ENCODE measurements around the gene HLA-DQB1. TPM values are rescaled to one million over a fixed set of nuclear protein-coding genes. Genes with fewer than 3 reads are reported as not detected.

The HLA-DQB1 gene
- total RNA-seq, 2 experiments from 2014 or later, result 21.5 to 21.7 TPM

- H3K4me3 Mint-ChIP-seq, result no peak overlapping the region
Measured at GRCh38 chr6:32662836-32663235, 3.6 kb downstream of the HLA-DQB1 start.

DNA sequence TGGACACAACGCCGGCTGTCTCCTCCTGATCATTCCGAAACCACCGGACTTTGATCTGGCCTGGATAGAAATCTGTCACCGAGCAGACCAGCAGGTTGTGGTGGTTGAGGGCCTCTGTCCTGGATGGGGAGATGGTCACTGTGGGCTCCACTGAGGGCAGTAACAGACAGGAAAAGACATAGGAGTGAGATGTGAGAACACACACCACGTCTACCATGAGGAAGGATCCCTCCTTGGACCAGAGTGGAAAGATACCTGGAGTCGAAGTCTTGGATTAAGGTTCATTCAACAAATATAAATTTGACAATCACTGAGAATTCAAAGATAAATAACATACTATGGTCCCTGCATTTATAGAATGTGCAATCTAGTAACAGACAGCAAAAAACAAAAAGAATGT, 4.4 kb downstream of the HLA-DQB1 start:
- ChIA-PET POLR2A (no interaction called here), CTCF (interaction anchor here (0.9 kb wide), 1 partner anchor 36 kb away, joined by 3 read pairs; no protein-coding TSS in a partner anchor)
- Histone ChIP-seq H3K27me3 (ENCODE audit: control insufficient read depth in 1 of 2, insufficient read depth in 2 of 2, low read length in 2 of 2) (no peaks in the 10 kb centered on the region), H3K36me3 (ENCODE audit: insufficient read depth, low read length) (no peaks in the 10 kb centered on the region), H3K9me3 (ENCODE audit: control insufficient read depth in 1 of 2, insufficient read depth in 1 of 2, low read length in 2 of 2) (no peaks in the 10 kb centered on the region), H3K27ac (ENCODE audit: low read depth in 1 of 2, low read length in 2 of 2) (no peak overlapping the region), H3K4me1 (ENCODE audit: insufficient read depth, low read length) (peaks cover 4% of the 10 kb centered on the region), H3K4me3 (ENCODE audit: low read length) (no peak overlapping the region)
- ATAC-seq (ENCODE audit: poor library complexity) (no peak), DNase-seq (no peak)
- intact Hi-C loops (cut with DNase I, micrococcal nuclease), result loop anchor here in 1 of 2 experiments (5.0 kb wide), 1 partner anchor 1245 kb away; no protein-coding TSS in a partner anchor
- peaks cover 31% of the 10 kb centered on the region for H3K4me1 Mint-ChIP-seq (ENCODE audit: low read depth)
- no peaks in the 10 kb centered on the region for H3K36me3 Mint-ChIP-seq (ENCODE audit: low read depth)
- no peak overlapping the region for H3K27ac Mint-ChIP-seq
- H3K4me3 Mint-ChIP-seq, result no peak overlapping the region
- no peaks in the 10 kb centered on the region for H3K9me3 Mint-ChIP-seq
- TF ChIP-seq, protein P1, sequence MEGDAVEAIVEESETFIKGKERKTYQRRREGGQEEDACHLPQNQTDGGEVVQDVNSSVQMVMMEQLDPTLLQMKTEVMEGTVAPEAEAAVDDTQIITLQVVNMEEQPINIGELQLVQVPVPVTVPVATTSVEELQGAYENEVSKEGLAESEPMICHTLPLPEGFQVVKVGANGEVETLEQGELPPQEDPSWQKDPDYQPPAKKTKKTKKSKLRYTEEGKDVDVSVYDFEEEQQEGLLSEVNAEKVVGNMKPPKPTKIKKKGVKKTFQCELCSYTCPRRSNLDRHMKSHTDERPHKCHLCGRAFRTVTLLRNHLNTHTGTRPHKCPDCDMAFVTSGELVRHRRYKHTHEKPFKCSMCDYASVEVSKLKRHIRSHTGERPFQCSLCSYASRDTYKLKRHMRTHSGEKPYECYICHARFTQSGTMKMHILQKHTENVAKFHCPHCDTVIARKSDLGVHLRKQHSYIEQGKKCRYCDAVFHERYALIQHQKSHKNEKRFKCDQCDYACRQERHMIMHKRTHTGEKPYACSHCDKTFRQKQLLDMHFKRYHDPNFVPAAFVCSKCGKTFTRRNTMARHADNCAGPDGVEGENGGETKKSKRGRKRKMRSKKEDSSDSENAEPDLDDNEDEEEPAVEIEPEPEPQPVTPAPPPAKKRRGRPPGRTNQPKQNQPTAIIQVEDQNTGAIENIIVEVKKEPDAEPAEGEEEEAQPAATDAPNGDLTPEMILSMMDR (IDR thresholded peaks at IDR 0.05), result no peak
- H3K27me3 Mint-ChIP-seq, result peaks cover 8% of the 10 kb centered on the region

More at GRCh38 chr6:32662836-32663235, 3.6 kb downstream of the HLA-DQB1 start:
- CTCF ChIA-PET, result no interaction called here
- Mint-ChIP-seq H3K27ac (no peak overlapping the region), H3K9me3 (no peaks in the 10 kb centered on the region), H3K36me3 (ENCODE audit: low read depth) (no peaks in the 10 kb centered on the region), H3K4me1 (ENCODE audit: low read depth) (peaks cover 37% of the 10 kb centered on the region), H3K27me3 (peaks cover 8% of the 10 kb centered on the region)
- Histone ChIP-seq H3K4me3 (ENCODE audit: low read length) (no peak overlapping the region), H3K4me1 (ENCODE audit: insufficient read depth, low read length) (peaks cover 4% of the 10 kb centered on the region), H3K36me3 (ENCODE audit: insufficient read depth, low read length) (no peaks in the 10 kb centered on the region), H3K27me3 (ENCODE audit: control insufficient read depth in 1 of 2, insufficient read depth in 2 of 2, low read length in 2 of 2) (no peaks in the 10 kb centered on the region), H3K27ac (ENCODE audit: low read depth in 1 of 2, low read length in 2 of 2) (no peak overlapping the region), H3K9me3 (ENCODE audit: control insufficient read depth in 1 of 2, insufficient read depth in 1 of 2, low read length in 2 of 2) (no peaks in the 10 kb centered on the region)
- DNase-seq (no peak), ATAC-seq (ENCODE audit: poor library complexity) (no peak)
- POLR2A ChIA-PET, result interaction anchor here (0.6 kb wide), 1 partner anchor 8 kb away, joined by 3 read pairs; no protein-coding TSS in a partner anchor
- TF ChIP-seq, protein P1 (IDR thresholded peaks at IDR 0.05), result no peak
- intact Hi-C loops (cut with DNase I, micrococcal nuclease), result loop anchor here in 1 of 2 experiments (5.0 kb wide), 1 partner anchor 1246 kb away; no protein-coding TSS in a partner anchor

DNA sequence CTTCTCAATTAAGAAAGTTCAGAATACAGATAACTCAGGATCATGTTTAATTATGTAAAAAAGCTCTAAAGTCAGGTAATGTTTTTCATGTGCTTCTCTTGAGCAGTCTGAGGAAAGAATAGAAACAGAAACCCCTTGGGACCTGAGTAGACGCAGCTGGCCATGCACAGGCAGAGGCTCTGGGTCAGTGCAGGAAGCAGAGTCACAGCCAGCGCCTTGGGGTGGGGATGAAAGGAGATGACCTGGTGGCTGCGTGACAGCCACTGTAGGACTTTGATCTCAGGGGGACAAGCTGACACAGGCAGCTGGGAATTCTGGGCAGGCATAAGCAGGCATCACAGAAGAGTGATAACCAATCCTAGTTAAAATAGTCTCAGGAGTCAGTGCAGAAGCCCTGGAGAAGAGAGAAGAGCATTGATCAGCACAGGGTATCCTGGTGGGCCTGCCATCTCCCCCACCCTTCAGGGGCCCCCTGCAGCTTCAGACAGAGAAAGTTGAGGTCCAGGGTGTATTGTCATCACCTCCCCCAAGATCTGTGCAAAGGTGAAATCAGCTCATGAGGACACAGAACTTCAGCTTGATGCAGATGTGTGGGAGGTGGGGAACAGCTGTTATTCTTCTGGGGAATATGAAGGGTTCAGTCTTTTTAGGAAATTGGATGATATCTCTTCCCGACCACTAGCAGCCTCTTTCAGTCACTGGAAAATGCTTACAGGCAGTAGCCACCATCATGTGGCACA, 6.4 kb downstream of the HLA-DQB1 start:
- intact Hi-C loops (cut with DNase I, micrococcal nuclease), result loop anchor here in 1 of 2 experiments (5.0 kb wide), 1 partner anchor 1243 kb away; no protein-coding TSS in a partner anchor

More for the DNA sequence above, 6.4 kb downstream of the HLA-DQB1 start:
- Histone ChIP-seq H3K27ac (ENCODE audit: low read depth in 1 of 2, low read length in 2 of 2) (no peak overlapping the region), H3K4me3 (ENCODE audit: low read length) (no peak overlapping the region), H3K27me3 (ENCODE audit: control insufficient read depth in 1 of 2, insufficient read depth in 2 of 2, low read length in 2 of 2) (no peaks in the 10 kb centered on the region), H3K36me3 (ENCODE audit: insufficient read depth, low read length) (no peaks in the 10 kb centered on the region), H3K9me3 (ENCODE audit: control insufficient read depth in 1 of 2, insufficient read depth in 1 of 2, low read length in 2 of 2) (no peaks in the 10 kb centered on the region), H3K4me1 (ENCODE audit: insufficient read depth, low read length) (peaks cover under 1% of the 10 kb centered on the region)
- POLR2A ChIA-PET, result no interaction called here
- H3K4me1 Mint-ChIP-seq (ENCODE audit: low read depth), result peaks cover 11% of the 10 kb centered on the region
- H3K4me3 Mint-ChIP-seq, result no peak overlapping the region
- CTCF ChIA-PET, result no interaction called here
- TF ChIP-seq, protein P1 (IDR thresholded peaks at IDR 0.05), result no peak
- no peak for ATAC-seq (ENCODE audit: poor library complexity)
- DNase-seq, result no peak
- H3K36me3 Mint-ChIP-seq (ENCODE audit: low read depth), result no peaks in the 10 kb centered on the region
- H3K27me3 Mint-ChIP-seq, result no peaks in the 10 kb centered on the region
- H3K9me3 Mint-ChIP-seq, result no peaks in the 10 kb centered on the region
- H3K27ac Mint-ChIP-seq, result no peak overlapping the region

Measured in CD4-positive, alpha-beta T cell (primary cell).